A673 (cell line): ENCODE data around the gene DGKD.

Experiments
- EZH2 ChIP-seq: fragments of 200-600 bp; sonication (generic); IDR thresholded peaks from 2 replicates; pipeline ENCODE4 v1.6.1; 2017; ENCODE audit warnings: borderline replicate concordance, low read depth, mild to moderate bottlenecking, mixed read lengths, antibody characterized with exemption, low read length; ENCODE audit not compliant: poor library complexity, severe bottlenecking
- TF ChIP-seq, protein P1 (sequence below): fragments of 300-800, 200-600 bp; sonication (generic); conservative IDR thresholded peaks from 2 replicates; pipeline ENCODE4 v1.5.1; 2017; ENCODE audit warnings: low read depth, mild to moderate bottlenecking, antibody characterized with exemption, low read length, moderate library complexity, mixed read lengths

DNA sequence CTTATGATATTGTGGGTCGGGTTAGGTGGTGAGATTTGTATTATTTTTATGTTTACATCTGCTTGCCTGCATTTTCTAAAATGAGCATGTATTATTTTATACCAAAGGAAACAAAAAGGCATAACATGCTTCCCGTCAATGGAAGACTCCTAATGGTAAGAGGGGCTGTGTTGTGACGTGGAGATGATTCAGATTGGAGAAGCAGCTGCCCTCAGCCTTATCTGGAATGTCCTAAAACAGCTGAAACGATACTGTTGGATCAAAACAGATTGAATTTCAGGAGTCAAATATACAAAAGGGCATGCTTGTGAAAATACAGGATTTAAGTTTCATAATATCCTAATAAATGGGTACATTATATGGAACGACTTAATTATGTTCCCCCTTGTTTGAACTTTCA lies 19.0 kb downstream of the DGKD start:
- TF ChIP-seq, protein P1, sequence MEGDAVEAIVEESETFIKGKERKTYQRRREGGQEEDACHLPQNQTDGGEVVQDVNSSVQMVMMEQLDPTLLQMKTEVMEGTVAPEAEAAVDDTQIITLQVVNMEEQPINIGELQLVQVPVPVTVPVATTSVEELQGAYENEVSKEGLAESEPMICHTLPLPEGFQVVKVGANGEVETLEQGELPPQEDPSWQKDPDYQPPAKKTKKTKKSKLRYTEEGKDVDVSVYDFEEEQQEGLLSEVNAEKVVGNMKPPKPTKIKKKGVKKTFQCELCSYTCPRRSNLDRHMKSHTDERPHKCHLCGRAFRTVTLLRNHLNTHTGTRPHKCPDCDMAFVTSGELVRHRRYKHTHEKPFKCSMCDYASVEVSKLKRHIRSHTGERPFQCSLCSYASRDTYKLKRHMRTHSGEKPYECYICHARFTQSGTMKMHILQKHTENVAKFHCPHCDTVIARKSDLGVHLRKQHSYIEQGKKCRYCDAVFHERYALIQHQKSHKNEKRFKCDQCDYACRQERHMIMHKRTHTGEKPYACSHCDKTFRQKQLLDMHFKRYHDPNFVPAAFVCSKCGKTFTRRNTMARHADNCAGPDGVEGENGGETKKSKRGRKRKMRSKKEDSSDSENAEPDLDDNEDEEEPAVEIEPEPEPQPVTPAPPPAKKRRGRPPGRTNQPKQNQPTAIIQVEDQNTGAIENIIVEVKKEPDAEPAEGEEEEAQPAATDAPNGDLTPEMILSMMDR, result no peak
- no peak for TF ChIP-seq EZH2
